Measurements from ENCODE around the gene RAI1.

The RAI1 gene

DNA sequence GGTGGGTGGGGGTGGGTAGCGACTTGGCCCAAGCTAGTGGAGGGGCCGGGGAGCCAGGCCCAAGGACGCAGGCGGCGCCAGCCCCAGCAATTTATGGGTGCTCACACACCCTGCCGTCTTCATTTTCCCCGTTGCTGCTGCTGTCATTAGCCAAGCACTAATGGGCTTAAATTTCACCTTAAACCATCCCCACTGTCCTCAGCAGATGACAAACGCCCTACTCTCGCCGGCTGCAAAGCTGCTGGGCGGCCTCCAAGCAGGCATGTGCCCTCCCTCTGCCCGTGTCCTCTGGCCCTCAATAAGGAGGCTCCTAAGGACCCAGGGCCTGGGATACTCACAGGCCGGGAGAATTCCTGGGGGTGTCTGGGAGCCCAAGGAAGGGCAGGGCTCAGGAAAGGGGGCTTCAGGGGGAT is 89.4 kb downstream of the RAI1 start:
- no peak for FAIRE-seq

DNA sequence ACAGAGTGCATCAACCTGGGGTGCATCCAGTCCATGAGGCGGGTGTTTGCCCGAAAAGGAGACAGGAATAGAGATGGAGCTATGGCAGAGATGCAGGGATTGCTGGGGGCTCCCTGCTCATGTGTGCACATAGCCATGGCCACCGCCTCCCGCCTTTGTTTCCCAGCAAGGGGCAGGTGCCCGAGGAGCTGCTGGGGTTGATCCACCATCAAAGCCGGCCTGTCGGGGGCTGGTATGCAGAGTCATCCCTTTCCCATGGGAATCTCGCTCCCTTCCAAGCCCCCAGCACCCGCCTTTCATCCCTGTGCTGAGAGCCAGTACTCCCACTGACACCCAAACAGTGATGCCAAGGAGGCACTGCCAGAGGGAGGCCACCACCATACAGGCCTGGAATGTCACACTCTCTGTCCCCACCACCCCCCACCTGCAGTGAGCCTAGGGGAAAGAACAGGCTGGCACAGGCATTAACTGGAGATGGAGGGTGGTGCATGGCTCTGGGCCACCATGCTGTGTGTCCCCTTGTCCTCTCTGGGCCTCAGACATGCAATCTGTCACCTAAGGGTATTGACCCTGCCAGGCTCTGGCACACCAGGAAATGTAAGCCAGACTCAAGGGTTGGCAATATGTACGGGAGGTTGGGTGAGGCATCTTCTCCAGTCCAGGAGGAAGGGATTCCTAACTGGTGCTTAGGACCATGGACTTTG is 90.4 kb downstream of the RAI1 start:
- no peak for FAIRE-seq

- no peak for FAIRE-seq
Measured at GRCh38 chr17:17772231-17772630, 91.0 kb downstream of the RAI1 start.

GRCh38 chr17:17774009-17774881 is 93.0 kb downstream of the RAI1 start:
- FAIRE-seq: no peak

- FAIRE-seq: no peak
Measured at GRCh38 chr17:17776889-17777288, 95.6 kb downstream of the RAI1 start.

GRCh38 chr17:17778308-17779014 is 97.2 kb downstream of the RAI1 start:
- peak; percentile 89 for FAIRE-seq

DNA sequence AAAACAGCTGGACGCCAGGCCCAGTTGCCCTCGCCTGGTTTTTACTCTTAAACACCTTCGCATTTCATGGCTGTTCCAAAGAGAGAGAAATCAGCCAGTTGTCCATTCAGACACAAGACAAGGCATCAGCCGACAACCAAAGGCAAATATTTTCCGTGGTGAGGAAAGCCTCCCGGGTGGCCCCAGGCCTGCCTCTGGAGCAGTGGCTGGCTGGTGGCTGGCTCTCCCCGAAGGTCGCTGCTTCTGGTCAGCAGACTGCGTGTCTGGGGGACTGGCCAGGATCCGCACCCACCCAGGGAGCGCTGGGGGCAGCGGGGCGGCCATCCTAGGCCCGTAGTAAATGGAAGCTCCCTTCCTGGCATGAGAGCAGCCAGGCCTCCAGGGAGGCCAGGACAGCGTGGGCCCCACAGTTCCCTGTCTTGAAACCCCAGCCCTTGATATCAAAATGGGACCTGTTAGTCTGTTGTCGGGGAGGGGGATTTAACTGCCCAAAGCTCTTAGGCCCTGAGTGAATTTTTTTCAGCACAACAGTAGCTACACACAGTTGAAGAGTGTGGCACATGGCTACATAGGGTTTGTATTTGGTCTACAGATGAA is 97.9 kb downstream of the RAI1 start:
- FAIRE-seq: no peak

DNA sequence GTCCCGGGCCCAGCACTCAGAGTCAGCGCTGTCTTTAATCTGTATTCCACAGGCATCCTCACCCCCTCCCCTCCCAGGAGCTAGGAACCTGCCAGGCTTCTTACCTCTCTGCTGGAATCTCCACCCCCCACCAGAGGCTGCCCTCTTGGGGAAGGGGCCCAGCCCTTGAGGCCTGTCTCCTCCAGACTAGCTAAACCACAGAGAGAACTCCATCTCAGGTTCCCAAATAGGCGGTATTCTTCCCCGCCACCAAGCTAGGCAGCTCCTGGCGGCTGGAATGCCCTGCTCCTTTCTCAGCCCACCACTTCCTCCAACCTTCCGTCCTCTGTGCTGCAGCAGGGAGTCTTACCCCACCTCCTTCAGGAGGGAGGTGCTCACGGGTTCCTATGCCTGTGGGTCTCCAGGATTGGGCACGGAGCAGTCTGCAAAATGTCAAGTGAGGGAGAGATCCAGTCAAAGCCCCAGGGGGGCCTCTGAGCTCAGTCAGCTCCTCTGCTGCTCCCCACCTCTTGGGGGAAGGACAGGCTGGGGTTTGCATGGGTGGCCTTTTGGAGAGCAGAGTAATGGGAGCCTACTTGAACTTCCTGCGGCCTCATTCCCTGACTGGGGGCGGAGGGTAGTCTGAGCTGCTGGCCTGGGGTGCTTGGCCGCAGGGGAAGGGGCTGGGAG is 99.8 kb downstream of the RAI1 start:
- peak; percentile 88 for FAIRE-seq

DNA sequence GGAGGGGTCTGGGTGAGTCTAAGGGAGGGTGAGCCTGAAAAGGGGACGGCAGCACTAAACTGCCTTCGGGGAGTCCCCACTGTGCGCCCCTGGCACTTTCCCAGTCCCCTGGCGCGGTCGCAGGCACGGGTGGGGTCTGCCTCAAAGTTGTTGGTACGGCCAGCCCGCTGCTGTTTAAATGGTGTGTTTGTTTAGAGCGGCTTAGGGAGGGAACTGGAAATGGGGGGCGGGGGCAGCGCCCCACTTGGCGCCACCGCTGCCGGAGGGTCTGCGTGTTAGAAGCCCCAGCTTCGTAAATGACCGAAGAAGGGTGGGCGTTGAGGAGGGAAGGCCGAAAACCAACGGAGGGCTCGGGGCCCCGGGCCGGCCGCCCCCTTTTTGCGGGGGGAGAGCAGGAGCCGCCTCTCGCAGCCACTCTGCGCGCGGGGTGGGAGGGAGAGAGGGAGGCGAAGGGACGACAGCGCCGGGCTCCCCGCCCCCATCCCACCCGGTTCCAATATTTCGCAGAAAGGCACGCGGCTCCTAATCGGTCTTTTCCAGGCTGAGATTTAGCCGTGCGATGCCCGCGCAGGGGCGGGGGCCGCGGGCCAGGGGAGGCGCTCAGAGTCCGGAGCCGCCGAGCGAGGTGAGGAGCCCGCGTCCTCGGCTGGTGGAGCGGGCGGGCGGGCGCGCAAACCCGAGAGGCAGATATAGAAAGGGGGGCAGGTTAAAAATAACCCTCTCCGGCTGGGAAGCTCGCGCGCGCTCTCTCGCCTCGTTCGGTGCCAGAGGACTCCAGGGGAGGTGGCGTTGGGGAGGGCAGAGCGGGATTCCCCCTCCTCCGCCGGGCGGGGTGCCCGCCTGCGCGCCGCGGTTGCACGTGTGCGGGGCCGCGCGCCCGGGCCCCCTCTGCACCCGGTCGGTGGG is 100.6 kb downstream of the RAI1 start:
- FAIRE-seq: no peak

DNA sequence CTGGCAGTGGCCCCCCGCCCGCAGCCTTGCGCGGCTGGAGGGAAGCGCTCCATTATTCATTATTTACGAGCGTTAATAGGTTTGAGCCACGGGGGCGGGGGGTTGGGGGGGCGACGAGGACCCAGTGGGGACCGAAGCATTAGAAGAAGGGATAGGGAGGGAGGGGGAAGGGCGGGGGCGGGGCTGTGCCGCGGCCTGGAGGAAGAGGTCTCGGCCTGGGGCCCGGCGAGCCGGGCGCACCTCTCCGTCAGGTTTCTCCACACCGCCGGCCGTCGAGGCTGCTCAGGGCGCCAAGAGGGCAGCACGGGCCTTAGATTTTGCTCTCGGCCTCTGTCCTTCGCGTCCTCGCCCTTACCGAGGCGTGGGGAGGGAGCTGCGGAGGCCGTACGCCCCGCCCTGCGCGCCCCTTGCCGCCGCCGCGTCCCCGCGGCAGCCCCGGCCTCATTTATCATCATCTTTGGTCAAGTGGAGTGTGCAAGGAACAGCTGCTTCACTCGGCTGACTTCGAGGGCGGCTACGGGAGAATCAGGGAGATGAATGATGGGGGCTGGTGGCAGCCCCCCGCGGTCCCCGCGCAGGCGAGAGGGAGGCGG is 101.4 kb downstream of the RAI1 start:
- FAIRE-seq: no peak

DNA sequence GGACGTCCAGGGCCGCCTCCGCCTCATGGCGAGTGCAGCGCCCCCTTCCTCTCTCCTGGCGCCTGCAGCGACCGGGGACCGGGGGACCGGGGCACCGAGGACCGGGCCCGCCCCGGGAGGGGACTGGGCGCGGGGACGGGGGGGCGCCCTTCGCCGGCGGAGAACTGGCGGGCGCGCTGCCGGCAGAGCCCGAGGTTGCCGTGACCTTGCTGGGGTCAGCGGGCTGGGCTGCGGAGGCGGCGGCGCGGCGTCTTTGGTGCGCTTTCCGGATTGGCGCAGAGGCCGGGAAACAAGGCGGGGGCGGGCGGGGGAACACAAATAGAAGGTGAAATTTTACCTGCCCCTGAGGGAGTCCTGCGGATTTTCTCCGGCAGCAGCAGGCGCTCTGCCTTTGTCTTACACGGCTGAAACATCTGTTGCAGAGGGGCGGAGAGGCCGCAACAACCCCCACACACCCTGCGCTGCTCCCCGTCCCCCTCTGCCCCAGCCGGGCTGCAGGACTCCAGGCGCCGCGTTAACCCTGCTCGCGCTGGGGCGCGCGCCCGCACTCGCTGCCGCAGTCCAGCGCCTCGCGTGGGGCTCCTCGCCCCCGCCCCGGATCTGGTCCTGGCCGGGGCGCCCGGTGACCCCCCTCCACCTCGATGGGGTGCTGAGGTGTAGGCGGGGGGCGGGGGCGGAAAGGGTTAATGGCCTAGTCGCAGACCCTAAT is 102.0 kb downstream of the RAI1 start:
- no peak for FAIRE-seq

GRCh38 chr17:17783825-17784656 is 102.8 kb downstream of the RAI1 start:
- FAIRE-seq: peak; percentile 26

GRCh38 chr17:17784657-17785267 is 103.5 kb downstream of the RAI1 start:
- no peak for FAIRE-seq

GRCh38 chr17:17785407-17785806 is 104.1 kb downstream of the RAI1 start:
- FAIRE-seq: no peak

DNA sequence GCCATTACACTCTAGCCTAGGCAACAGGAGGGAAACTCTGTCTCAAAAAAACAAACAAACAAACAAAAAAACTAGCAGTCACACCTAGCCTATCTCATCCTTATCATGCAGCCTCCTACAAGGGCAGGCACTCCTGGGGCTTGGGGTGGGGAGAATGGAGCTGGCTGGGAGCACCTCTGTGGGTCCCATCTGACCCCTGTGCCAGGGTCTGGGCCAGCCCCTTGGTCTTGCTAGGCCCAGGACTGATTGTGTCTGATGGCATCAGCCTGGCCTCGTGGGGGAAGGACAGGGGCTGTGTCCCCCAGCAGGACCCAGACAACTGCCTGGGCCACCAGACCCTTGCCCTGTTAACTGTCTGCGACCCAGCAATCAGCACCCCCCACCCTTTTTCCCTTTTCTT is 105.7 kb downstream of the RAI1 start:
- no peak for FAIRE-seq

DNA sequence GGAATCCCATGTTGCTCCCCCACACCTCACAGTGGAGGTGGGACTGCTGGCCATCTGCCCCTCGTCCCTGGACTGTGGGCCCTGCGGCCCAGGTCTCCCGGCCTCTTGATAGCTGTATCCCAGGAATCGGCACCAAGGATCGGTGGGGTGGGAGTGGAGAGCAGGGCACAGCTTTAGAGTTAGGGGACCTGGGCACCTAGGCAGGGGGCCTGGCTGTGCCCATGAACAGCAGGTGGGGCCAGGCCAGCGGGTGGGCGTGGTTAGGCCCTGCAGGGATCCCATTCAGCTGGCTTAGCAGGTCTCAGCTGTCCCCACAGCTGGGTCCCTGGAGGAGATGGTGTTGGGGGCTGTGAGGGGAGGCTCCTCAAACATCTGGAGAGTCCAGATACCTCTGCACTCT is 106.3 kb downstream of the RAI1 start:
- no peak for FAIRE-seq

DNA sequence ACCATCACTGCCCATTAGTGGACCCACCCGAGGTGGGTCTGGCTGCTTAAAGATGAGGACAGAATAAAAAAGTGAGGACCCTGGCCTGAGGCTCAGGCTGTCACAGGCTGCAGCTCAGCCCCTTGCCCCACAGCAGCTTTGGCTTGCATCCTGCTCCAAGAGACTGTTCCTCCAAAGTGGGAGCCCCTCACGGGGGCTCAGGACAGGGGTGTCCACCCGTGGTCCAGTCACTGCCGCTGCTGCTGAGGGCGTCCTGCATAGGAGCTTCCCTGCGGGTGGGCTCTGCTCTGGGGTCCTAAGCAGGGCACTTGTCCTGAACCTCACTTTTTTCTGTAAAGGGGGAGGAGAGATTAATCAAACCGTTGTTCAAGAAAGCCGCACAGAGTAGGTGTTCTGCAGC is 107.7 kb downstream of the RAI1 start:
- FAIRE-seq: no peak

GRCh38 chr17:17789410-17789809 is 108.2 kb downstream of the RAI1 start:
- FAIRE-seq: no peak

Measured in endometrium (tissue), 2 donors.